ENCODE measurements around the gene DROSHA.

The DROSHA gene

GRCh38 chr5:31443572-31443971 lies 88.3 kb downstream of the DROSHA start:
- no peak for TF ChIP-seq CTCF (conservative IDR thresholded peaks at IDR 0.05; ENCODE audit: low read depth, low read length)
- no peak for DNase-seq (ENCODE audit: low read depth)

GRCh38 chr5:31442058-31442745 lies 89.7 kb downstream of the DROSHA start:
- no peak for DNase-seq (ENCODE audit: low read depth)
- H3K4me3 ChIP-seq (ENCODE audit: low read length) = no peak overlapping the region
- TF ChIP-seq CTCF (conservative IDR thresholded peaks at IDR 0.05; ENCODE audit: low read depth, low read length) = no peak

More at GRCh38 chr5:31443572-31443971, 88.3 kb downstream of the DROSHA start:
- H3K4me3 ChIP-seq (ENCODE audit: low read length) = no peak overlapping the region

GRCh38 chr5:31436851-31437250 lies 95.0 kb downstream of the DROSHA start:
- no peak overlapping the region for H3K4me3 ChIP-seq (ENCODE audit: low read length)
- no peak for DNase-seq (ENCODE audit: low read depth)
- no peak for TF ChIP-seq CTCF (conservative IDR thresholded peaks at IDR 0.05; ENCODE audit: low read depth, low read length)

- TF ChIP-seq CTCF (conservative IDR thresholded peaks at IDR 0.05; ENCODE audit: low read depth, low read length) = no peak
- no peak for DNase-seq (ENCODE audit: low read depth)
- no peak overlapping the region for H3K4me3 ChIP-seq (ENCODE audit: low read length)
Measured at GRCh38 chr5:31435730-31436129, 96.2 kb downstream of the DROSHA start.

GRCh38 chr5:31434898-31435297 lies 97.0 kb downstream of the DROSHA start:
- H3K4me3 ChIP-seq (ENCODE audit: low read length) = no peak overlapping the region
- no peak for DNase-seq (ENCODE audit: low read depth)
- no peak for TF ChIP-seq CTCF (conservative IDR thresholded peaks at IDR 0.05; ENCODE audit: low read depth, low read length)

- DNase-seq (ENCODE audit: low read depth) = no peak
- TF ChIP-seq CTCF (conservative IDR thresholded peaks at IDR 0.05; ENCODE audit: low read depth, low read length) = no peak
- no peak overlapping the region for H3K4me3 ChIP-seq (ENCODE audit: low read length)
Measured at GRCh38 chr5:31433229-31433628, 98.7 kb downstream of the DROSHA start.

- no peak for TF ChIP-seq CTCF (conservative IDR thresholded peaks at IDR 0.05; ENCODE audit: low read depth, low read length)
- DNase-seq (ENCODE audit: low read depth) = no peak
- H3K4me3 ChIP-seq (ENCODE audit: low read length) = no peak overlapping the region
Measured at GRCh38 chr5:31427724-31428309, 104.1 kb downstream of the DROSHA start.

All from retinal pigment epithelial cell (primary cell).